HuH-7 (cell line): ENCODE results near the gene SCAND1.
"Not testable (repeated sequence)": the region's sequence is repeated elsewhere in the genome, so short reads cannot be mapped to it uniquely, and the experiment has no call there.

ENCODE experiments used
- DNase-seq: peaks from one replicate; pipeline ENCODE4 v3.0.0; 2011; ENCODE audit warnings: low spot score

SCAND1 gene

DNA sequence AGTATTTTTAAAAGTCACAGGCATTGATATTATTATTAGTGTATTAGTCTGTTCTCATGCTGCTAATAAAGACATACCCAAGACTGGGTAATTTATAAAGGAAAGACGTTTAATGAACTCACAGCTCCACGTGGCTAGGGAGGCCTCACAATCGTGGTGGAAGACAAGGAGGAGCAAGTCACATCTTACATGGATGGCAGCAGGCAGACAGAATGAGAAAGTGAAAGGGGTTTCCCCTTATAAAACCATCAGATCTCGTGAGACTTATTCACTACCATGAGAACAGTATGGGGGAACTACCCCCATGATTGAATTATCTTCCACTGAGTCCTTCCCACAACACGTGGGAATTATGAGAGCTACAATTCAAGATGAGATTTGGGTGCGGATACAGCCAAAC, 5.0 kb upstream of the SCAND1 start:
- not testable (repeated sequence) for DNase-seq

DNA sequence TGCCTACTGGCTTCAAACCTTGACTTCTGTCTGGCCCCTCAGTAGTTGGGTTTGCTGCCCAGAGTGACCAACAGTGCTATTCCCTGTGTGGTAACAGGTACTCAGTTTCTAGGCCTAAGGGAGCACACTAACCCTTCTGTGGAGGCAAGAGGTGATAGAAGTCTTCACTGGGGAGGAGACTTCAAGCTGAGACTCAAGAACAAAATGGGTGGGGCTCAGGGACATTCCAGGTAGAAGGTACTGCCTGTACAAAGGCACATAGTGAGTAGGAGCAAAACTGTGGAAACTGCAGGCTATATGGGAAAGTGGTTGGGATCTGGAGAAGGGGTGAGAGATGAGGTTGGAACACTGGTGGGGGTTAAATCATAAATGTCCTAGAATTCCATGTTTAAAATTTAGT, 2.3 kb upstream of the SCAND1 start:
- no peak for DNase-seq

DNA sequence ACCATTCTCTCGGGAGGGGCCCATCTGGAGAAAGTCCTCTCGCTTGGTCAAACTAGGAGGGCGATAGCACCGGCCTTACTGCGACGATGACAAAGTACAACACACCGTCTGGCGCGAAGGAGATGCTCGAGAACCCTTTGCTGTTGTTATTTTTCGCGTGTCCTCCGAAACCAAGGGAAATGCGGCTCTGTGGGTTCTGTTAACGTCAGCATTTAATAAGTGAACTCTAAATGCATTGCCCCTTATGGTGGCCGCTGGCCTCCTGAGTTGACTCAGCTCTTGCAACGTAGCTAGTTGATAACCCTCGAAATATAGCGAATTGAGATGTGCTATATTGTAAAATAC, 577 bp upstream of the SCAND1 start:
- DNase-seq, result no peak

DNA sequence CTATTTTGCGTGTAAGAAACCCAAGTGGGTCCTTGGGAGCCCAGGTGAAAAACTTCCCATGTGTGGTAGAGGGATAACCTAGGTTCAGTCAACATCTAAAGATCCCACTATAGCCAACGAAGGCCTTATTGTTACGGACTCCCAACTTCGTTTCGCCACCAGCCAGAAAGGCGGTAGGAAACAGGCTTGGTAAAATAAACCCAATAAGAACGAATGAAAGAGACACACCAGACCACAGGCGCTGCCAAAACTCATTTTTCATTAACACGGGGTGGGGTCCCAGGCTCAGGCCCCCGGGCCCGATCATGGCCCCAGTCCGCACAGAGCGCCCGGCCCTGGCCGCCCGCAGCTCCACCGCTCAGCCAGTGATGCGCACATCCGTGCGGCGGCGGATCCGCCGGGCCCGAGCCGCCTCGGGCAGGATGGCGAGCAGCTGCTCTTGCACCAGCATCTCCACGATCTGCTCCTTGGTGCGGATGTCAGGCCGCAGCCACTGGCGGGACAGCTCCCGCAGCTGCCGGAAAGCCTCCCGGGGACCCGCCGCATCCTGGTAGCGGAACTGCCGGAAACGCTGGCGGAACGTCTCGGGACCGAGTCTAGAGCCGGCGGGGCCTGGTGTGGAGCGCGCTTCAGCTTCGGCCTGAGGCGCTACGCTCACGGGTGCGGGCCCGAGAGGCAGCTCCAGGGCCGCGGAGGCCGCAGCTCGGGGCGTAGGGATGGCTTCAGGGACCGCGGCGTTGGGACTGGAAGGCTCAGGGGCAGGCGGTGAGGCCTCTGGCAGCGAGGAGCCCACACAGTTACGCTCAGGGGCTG, 709 bp downstream of the SCAND1 start:
- peak; percentile 39 for DNase-seq

DNA sequence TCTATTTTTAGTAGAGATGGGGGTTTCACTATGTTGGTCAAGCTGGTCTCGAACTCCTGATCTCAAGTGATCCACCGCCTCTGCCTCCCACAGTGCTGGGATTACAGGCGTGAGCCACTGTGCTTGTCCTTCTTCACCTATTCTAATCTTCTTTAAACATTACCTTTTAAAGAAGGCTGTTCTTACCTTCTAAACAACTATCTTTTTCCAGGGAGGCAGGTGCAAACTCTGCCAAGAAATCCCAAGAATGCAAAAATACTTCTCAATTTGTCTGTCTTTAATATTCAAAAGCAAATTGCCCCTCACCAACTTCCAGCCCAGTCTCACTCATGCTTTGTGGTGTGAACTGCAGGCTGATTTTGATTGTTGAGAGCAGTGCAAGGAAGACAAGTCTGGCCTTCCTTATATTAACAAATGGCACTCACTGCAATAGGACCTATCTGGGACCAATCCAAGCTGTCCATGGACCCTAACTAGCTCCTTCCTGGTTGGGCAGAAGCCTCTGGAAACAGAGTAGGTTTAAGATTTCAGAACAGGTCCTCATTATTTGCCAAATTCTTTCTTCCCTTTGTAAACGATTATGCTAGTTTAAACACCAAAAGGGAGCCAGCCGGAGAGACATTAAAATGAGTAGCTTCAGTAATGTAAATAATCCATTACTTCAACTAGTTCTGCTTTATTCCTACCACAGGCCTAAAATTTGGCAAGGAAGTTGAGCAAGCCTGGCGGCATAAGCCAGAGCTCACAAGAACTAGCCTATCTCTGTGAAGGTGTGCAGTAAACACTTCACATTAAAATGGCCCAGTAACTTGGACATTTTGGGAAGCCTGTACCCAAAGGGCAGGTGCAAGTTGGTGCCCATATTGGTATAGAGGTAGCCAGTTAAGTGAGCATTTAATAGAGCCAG, 1.6 kb downstream of the SCAND1 start:
- DNase-seq, result no peak

DNA sequence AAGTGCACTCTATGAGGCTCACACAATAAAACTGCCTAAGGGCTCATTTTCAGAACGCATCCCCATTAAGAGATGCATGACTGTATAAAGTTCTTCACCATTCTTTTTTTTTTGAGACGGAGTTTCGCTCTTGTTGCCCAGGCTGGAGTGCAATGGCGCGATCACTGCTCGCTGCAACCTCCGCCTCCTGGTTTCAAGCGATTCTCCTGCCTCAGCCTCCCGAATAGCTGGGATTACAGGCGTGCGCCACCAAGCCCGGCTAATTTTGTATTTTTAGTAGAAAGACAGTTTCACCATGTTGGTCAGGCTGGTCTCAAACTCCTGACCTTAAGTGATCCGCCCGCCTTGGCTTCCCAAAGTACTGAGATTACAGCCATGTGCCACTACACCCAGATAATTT, 2.2 kb downstream of the SCAND1 start:
- DNase-seq, result not testable (repeated sequence)

DNA sequence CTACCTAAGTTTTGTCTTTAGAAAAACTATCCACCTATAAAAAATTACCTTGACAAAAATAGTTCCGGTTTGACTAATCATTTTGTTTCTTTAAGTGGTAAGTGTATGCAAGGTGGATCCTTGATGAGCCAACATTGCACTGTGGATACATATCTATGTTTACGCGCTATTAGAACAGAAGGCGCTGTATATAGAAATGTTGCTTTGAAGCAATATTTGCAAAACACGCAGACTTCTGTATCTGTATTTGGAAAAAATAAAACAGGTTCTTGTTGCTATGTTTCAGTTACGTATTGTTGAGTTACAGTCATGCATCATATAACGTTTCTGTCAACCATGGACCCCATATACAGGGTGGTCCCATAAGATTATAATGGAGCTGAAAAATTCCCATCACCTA, 4.2 kb downstream of the SCAND1 start:
- no peak for DNase-seq

DNA sequence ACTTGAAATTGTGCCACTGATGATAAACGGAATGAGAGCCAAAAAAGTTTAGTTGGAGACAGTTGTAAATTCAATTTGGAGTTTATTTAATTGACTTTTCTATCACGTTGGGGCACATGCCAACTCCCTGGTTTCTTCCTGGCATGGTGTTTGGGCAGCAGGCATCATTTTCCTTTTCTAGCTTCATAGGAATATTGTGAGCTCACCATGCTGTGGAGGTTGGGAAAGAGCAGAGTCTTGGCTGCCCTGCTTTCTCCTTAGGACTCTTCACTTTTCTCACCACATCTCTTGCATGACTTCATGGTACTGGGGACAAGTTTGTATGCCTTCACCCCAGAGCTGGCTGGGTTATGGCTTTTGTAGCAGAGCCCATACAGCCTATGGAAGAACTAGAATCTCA, 6.4 kb downstream of the SCAND1 start:
- DNase-seq, result no peak

DNA sequence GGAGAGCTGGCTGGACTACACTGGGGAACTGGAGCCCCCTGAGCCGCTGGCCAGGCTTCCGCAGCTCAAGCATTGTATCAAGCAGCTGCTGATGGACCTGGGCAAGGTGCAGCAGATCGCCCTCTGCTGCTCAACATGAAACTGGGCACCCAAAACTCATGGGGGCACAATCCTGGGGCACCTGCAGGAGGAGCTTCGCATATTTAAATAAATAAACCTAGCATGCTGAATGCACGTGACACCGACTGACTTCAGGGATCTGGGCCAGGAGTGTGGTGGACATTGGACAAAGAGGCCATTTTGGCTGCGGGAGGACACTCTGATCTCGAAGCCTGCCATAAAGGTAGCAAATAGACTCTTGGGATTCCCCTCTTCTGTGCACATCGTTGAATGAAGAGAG, 6.8 kb downstream of the SCAND1 start:
- peak; percentile 46 for DNase-seq

DNA sequence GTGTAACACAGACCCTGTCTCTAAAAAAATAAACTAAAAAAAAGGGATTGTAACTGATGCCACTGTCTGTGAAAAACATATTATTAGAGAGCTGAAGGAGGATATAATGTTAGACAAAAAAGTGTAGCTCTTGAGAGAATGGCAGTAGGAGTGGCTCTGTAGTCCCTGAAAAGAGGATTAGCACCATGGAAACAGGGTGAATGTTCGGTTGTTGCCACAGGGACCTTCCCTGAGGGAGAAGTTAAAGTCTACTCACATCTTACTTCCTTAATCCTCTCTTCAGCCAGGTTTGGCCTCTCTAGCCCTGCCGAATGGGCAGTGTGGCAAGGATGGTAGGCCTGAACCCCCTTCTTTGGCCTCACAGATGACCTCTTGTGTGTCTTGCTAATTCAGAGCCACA, 12.1 kb downstream of the SCAND1 start:
- no peak for DNase-seq

DNA sequence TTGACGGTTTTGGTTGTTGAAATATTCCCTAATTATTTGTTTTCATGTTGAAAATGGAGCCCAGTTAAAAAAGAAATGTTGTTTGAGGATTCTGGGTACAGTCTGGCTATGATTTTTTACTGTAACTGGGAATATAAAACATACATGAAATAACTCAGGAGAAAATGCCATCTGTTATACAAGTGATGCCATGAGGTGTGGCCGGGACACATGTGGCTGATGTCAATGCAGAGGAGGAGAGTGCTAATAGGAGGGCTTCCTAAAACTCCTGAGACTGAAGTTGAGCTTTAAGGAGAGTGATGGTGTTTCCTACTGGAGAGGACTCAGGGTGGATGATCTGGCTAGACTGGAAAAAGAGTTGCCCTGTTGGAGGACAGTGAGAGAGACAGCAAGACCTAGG, 12.7 kb downstream of the SCAND1 start:
- no peak for DNase-seq

DNA sequence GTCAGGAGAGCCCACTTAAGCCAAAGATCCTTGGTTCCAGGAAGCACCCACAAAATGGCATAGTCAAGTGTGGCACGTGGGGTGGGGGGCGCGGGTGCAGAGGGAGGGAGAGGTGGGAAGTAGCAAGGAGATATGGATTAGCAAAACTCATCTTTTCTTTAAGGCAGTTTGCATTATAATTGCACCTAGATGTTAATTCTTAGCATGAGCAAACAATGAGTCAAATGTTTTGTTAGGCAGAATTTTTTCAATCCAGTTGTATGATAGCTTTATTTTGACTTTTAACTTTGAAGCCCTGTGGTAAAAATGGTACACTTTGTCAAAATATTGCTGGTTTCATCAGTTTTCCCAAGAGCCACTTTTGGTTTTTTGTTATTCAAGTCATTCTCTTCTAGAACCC, 15.0 kb downstream of the SCAND1 start:
- no peak for DNase-seq

DNA sequence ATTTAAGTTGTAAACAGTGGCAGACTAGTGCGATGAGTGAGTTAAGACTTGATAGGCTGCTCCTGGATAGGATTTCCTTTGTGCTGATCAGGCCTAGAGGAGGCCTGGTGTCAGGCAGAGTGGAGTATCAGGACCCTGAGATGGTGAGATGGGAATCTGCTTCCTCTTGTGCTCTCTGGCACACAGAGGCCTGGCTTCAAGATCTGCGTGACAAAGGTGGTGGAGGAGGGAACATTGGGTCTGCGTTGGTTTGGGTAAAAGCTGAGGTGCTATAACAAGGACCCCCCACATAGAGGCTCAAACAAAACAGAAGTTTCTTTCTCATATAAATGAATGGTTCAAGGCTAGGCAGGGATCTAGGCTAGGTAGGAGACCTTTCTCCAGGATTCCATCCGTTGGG, 20.3 kb downstream of the SCAND1 start:
- DNase-seq, result no peak

DNA sequence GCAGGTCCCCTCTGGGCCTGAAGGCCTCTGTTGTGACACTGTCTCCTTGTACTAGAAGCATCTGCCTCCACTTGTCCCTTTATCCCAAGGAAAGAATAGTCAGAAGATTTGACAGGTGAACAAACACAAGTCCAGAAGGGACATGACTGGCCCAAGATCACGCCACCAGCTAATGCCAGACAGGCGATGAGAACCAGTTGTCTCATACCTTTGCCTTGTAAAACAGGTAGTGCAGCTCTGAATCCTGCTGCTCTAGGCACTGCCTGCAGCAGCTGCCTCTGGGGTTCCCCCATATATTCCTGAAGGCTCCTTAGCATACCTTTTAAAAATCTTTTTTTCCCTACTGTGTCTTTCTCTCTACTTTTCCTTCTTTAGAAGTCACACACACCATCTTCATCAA, 25.0 kb downstream of the SCAND1 start:
- DNase-seq, result no peak

DNA sequence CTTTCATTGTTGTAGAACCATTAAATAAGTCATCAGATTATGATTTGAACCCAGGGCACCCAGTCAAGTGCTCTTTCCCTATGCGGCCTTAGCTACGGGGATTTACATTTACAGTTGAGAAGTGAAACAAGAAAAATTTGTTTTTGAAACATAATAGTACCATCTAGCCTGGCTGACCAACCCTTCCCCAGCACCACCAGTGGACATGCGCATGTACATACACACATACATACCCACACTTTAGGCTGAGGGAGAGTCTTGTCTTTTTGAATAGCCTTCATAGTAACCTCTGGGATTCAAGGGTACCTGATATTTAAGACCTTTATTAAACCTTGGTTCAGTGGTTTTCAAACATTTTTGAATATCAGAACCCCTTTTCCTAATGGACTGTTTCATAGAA, 33.8 kb downstream of the SCAND1 start:
- DNase-seq, result no peak

DNA sequence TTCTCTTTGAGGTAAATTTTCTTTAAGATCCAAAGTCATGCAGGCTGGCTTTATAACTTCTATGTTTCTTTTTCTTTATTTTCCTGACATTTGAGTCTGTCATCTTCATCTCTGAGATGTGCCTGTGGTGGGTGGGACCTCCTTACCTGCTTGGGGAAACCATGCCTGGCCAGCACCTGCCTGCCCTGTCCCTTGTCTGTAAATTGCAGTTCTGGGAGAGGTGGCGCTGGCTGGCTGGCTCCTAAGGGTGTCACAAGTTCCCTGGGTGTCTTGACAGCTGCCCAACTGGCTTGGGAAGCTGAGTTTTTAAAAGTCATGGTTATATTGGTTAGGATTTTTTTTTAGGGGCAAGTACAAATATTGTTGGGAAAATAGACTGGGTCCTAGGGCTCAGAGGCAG, 36.3 kb downstream of the SCAND1 start:
- DNase-seq, result no peak

DNA sequence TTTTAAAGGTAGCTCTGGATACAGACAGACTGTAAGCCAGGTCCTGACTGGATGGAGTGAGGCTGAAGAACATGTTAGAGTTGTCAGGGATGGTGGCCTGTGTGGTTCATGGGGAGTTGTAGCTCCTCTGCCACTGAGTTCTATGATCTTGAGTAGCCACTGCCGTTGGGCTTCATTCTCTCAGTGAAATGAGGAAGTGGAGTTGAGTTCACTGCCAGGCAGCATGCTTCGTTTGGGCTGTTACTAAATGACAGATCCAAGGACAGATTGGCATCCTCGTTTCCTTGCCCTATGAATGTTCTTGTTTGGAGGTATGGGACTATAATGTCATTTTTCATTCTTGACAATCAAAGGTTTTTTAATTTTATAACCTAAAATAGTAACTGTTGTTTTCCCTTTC, 37.2 kb downstream of the SCAND1 start:
- no peak for DNase-seq

DNA sequence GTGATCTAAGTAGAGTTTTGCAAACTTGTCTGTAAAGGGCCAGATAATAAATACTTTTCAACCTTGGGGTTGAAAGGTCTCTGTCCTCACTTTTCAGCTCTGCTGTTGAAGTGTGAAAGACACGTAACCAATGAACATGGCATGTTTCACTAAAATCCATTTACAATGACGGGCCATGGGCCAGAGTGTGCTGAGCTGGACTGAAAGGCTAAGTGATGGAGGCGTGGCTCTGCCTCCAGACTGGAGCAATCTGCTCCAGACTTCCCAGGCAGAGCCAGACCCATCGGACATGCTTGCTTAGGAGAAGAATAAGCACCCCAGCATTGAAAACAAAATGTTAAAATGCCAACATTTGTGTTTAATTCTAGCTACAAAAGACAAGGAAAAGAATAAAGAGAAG, 41.4 kb downstream of the SCAND1 start:
- no peak for DNase-seq

DNA sequence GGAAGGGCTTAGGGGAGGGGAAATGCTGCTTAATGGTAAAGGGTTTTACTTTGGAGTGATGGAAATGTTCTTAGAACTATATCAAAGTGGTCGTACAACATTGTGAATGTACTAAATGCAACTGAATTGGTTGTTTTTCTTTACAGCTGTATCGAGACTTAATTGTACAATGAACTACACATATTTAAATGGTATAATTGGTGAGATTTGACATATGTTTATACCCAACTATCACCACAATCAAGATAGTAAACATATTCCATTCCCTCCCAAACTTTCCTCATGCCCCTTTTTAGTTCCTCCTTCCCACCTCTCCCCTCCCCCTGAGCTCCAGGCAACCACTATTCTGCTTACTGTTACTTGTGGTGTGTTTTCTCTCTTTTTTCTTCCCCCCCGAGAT, 44.0 kb downstream of the SCAND1 start:
- no peak for DNase-seq

DNA sequence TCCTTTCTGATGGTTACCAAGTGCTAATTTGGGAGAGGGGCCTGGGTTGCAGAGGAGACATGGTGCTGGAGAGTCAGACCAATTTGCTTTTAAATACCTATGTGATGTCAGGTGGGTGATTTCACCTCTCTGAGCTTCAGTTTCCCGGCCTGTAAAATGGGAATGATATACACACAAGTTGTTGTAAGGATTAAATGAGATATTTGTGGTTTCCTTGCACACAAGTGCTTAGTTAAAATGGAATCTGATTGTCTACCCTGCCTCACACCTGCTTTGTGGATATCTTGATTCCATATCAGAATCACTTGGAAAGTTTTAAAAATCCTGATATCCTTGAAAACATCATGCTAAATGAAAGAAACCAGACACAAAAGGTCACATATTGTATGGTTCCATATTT, 44.5 kb downstream of the SCAND1 start:
- DNase-seq, result no peak

DNA sequence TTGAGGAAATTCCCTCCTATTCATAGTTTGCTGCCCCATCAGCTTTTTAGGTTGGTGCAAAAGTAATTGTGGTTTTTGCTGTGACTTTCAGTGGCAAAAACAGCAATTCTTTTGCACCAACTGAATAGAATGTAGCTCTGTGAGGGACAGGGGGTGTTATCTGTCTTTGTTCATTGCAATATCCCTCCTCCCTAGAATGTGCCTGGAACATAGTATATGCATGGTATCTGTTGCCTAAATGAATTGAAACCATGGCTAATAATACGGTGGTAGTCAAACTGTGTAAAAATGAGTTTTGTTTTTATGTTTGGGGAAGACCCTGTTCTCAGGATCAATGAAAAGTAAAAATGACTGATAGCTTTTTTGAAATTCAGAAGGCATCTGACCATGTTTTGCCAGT, 45.1 kb downstream of the SCAND1 start:
- DNase-seq, result no peak

DNA sequence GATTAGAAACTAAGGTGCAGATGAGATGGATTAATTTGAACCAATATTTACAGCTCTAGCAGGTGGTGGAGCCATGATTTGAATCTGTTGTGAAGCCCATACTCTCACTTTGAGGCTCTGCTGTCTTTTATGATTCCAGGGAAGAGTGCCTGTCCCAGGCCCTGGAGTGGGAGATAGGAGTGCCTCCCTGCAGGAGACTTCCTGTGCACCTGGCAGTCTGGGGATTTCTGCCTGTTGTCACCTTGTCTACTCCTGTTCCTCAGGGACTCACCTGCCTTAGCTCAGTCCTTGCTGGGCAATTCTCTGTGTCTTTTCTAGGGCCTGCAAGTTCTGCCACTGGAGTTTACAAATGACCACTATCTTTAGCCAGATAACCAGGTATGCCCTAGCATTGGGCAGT, 46.3 kb downstream of the SCAND1 start:
- DNase-seq, result no peak

DNA sequence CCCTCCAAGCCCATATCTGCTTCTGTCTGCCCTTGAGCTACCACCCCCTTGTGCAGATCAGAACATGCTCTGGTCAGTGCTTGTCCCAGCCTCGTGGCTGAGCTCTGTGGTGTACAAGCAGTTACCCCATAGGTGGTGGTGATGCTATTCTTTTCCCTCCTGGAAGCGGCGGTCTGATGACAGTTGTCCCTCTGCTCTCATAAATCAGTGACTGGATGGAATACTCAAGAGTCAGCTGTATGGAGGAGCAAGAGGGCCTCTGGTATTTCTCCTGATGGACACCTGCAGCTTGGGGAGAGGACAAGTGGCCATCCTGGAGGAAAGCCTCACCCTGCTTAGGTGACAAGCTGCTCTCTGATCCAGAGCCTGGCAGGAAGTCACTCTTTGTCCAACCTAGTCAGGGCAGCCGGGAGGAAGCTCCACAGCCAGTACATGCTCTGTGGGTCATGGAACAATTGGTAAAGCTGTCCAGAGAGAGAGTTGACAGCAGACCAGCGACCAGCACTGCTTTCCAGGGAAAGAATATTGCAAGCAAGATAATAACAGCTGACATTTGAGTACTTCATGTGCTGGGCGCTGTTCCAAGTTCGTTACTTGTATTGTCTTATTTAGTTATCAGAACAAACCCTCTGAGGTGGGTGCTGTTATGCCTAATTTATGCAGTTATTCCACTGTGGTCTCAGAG, 47.1 kb downstream of the SCAND1 start:
- no peak for DNase-seq
